IMR-90 (cell line): ENCODE data around the gene SPATS2L.

Experiments
- CTCF ChIP-seq: conservative IDR thresholded peaks from 2 replicates; pipeline ENCODE4 v1.5.1; 2012; ENCODE audit warnings: mild to moderate bottlenecking, low read depth, low read length, improper control_type of control experiment
- FOS ChIP-seq: fragments of 150-350 bp; IDR thresholded peaks from 2 replicates; pipeline ENCODE4 v1.6.1; 2016; ENCODE audit warnings: low read depth, low read length
- POLR2A ChIP-seq: IDR thresholded peaks from 2 replicates; pipeline ENCODE4 v1.6.1; 2012; ENCODE audit warnings: mild to moderate bottlenecking, low read depth, low read length

DNA sequence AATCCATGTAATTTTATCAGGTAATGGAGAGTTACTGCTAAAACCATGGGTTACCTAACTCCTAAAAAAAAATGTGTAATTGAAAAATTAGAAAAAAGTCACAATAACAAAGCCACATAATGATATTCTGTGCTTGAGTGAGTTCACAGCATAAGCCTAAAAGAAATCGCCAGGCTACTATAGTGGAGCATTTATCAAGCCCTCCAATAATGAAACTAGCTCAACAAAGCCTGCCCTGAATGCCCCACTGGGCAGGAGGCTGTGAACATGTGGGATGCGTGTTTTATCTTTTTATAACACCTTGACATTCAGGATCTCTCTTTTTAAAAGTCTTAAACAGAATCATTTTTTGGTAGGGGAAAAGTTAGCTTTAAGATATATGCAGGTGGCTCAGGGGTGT, 117.0 kb downstream of the SPATS2L start:
- TF ChIP-seq CTCF (no peak), POLR2A (no peak), FOS (no peak)
